ENCODE results near the gene MYO9A.

The MYO9A gene

DNA sequence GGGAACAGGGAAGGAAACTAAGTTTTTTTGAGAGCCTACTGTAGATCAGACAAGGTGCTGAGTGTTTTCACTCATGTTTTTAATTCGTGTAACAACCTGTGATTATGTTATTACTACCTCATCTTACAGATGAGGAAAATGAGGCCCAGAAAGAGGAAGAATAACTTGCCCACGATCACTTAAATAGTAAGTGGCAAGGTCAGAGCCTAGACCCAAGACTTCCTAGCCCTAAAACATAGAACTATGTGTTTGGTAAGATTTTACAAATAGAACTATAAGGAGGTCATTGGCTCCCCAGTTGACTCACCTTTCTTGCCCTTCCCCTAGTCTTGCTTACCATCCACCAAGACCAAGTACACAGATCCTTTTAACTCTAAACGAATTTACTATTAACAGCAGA, 14.0 kb upstream of the MYO9A start:
- ATAC-seq (ENCODE audit: insufficient read depth, low read depth) (no peak), DNase-seq (no peak)
- no peaks in the 10 kb centered on the region for H3K36me3 ChIP-seq (ENCODE audit: insufficient read depth, low read length)
- H3K27me3 ChIP-seq (ENCODE audit: insufficient read depth, low read length, poor library complexity): no peaks in the 10 kb centered on the region
- no peaks in the 10 kb centered on the region for H3K9me3 ChIP-seq (ENCODE audit: insufficient read depth, low read length, severe bottlenecking)
- no peak overlapping the region for H3K27ac ChIP-seq (ENCODE audit: low read length)
- H2AFZ ChIP-seq (ENCODE audit: low read depth, low read length): no peak overlapping the region
- no peaks in the 10 kb centered on the region for H4K20me1 ChIP-seq (ENCODE audit: insufficient read depth, low read length)
- no peak overlapping the region for H3K9ac ChIP-seq (ENCODE audit: low read depth, low read length)
- H3K79me2 ChIP-seq (ENCODE audit: insufficient read depth, low read length): no peaks in the 10 kb centered on the region
- TF ChIP-seq CTCF (IDR thresholded peaks at IDR 0.05; ENCODE audit: borderline replicate concordance, extremely low read depth, low read length, poor library complexity, severe bottlenecking) (no peak), EZH2 (IDR thresholded peaks at IDR 0.05; ENCODE audit: borderline replicate concordance, low read depth, low read length, severe bottlenecking) (no peak)
- H3K4me2 ChIP-seq (ENCODE audit: insufficient read depth, low read length): no peak overlapping the region
- H3K4me3 ChIP-seq (ENCODE audit: low read depth in 1 of 2, low read length in 2 of 2): no peak overlapping the region
- no peaks in the 10 kb centered on the region for H3K4me1 ChIP-seq (ENCODE audit: insufficient read depth, low read length)

DNA sequence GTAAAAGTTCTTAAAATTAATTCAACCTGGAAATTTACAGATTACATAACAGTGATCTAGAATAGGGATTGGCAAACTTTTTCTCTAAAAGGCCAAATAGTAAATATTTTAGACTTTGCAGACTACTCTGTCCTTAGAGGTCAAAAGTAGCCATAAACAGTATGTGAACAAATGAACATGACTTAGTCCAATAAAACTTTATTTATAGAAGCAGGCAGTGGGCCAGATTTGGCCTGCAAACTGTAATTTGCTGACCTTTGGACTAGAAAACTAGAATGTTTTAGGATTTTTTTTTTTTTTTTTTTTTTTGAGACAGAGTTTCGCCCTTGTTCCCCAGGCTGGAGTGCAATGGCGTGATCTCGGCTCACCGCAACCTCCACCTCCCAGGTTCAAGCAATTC, 12.3 kb upstream of the MYO9A start:
- no peak overlapping the region for H3K4me3 ChIP-seq (ENCODE audit: low read depth in 1 of 2, low read length in 2 of 2)
- TF ChIP-seq EZH2 (IDR thresholded peaks at IDR 0.05; ENCODE audit: borderline replicate concordance, low read depth, low read length, severe bottlenecking): no peak
- TF ChIP-seq CTCF (IDR thresholded peaks at IDR 0.05; ENCODE audit: borderline replicate concordance, extremely low read depth, low read length, poor library complexity, severe bottlenecking): no peak
- H3K4me2 ChIP-seq (ENCODE audit: insufficient read depth, low read length): no peak overlapping the region
- H3K4me1 ChIP-seq (ENCODE audit: insufficient read depth, low read length): no peaks in the 10 kb centered on the region
- H4K20me1 ChIP-seq (ENCODE audit: insufficient read depth, low read length): no peaks in the 10 kb centered on the region
- no peaks in the 10 kb centered on the region for H3K36me3 ChIP-seq (ENCODE audit: insufficient read depth, low read length)
- no peak overlapping the region for H2AFZ ChIP-seq (ENCODE audit: low read depth, low read length)
- no peak for ATAC-seq (ENCODE audit: insufficient read depth, low read depth)
- H3K9me3 ChIP-seq (ENCODE audit: insufficient read depth, low read length, severe bottlenecking): no peaks in the 10 kb centered on the region
- no peak for DNase-seq
- no peak overlapping the region for H3K9ac ChIP-seq (ENCODE audit: low read depth, low read length)
- H3K27ac ChIP-seq (ENCODE audit: low read length): no peak overlapping the region
- no peaks in the 10 kb centered on the region for H3K79me2 ChIP-seq (ENCODE audit: insufficient read depth, low read length)
- H3K27me3 ChIP-seq (ENCODE audit: insufficient read depth, low read length, poor library complexity): no peaks in the 10 kb centered on the region

- Histone ChIP-seq H3K79me2 (ENCODE audit: insufficient read depth, low read length) (no peaks in the 10 kb centered on the region), H3K9ac (ENCODE audit: low read depth, low read length) (no peak overlapping the region), H3K27ac (ENCODE audit: low read length) (no peak overlapping the region), H4K20me1 (ENCODE audit: insufficient read depth, low read length) (no peaks in the 10 kb centered on the region), H3K4me2 (ENCODE audit: insufficient read depth, low read length) (no peak overlapping the region), H3K36me3 (ENCODE audit: insufficient read depth, low read length) (no peaks in the 10 kb centered on the region), H3K27me3 (ENCODE audit: insufficient read depth, low read length, poor library complexity) (no peaks in the 10 kb centered on the region), H3K4me3 (ENCODE audit: low read depth in 1 of 2, low read length in 2 of 2) (no peak overlapping the region), H3K4me1 (ENCODE audit: insufficient read depth, low read length) (no peaks in the 10 kb centered on the region), H2AFZ (ENCODE audit: low read depth, low read length) (no peak overlapping the region), H3K9me3 (ENCODE audit: insufficient read depth, low read length, severe bottlenecking) (no peaks in the 10 kb centered on the region)
- DNase-seq (no peak), ATAC-seq (ENCODE audit: insufficient read depth, low read depth) (no peak)
- TF ChIP-seq EZH2 (IDR thresholded peaks at IDR 0.05; ENCODE audit: borderline replicate concordance, low read depth, low read length, severe bottlenecking): no peak
- TF ChIP-seq CTCF (IDR thresholded peaks at IDR 0.05; ENCODE audit: borderline replicate concordance, extremely low read depth, low read length, poor library complexity, severe bottlenecking): no peak
Observed at GRCh38 chr15:72128359-72128758, 10.4 kb upstream of the MYO9A start.

DNA sequence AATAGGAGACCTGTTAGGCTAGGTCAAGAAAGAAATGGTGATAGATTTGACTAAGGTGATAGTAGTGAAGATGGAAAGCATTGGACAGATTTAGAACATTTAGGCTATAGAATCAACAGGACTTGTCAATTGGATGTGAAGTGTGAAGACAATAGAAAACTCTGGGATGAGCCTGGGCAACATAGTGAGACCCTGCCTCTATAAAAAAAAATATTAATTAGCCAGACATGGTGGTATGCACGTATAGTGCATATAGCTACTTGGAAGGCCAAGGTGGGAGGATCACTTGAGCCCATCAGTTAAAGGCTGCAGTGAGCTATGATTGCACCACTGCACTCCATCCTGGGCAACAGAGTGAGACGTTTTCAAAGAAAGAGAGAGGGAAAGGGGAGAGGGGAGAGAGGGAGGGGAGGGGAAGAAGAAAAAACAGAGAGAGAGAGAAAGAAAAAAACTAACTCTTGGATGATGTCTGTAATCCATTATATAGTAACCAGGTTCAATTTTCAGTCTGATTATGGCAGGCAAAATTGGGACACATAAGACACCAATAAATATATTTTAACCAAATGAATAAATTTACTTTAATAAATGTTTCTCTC, 9.9 kb upstream of the MYO9A start:
- Histone ChIP-seq H3K27me3 (ENCODE audit: insufficient read depth, low read length, poor library complexity) (no peaks in the 10 kb centered on the region), H3K4me3 (ENCODE audit: low read depth in 1 of 2, low read length in 2 of 2) (no peak overlapping the region), H3K9me3 (ENCODE audit: insufficient read depth, low read length, severe bottlenecking) (no peaks in the 10 kb centered on the region), H3K27ac (ENCODE audit: low read length) (no peak overlapping the region), H2AFZ (ENCODE audit: low read depth, low read length) (no peak overlapping the region), H4K20me1 (ENCODE audit: insufficient read depth, low read length) (no peaks in the 10 kb centered on the region), H3K79me2 (ENCODE audit: insufficient read depth, low read length) (no peaks in the 10 kb centered on the region), H3K4me1 (ENCODE audit: insufficient read depth, low read length) (no peaks in the 10 kb centered on the region), H3K9ac (ENCODE audit: low read depth, low read length) (no peak overlapping the region), H3K4me2 (ENCODE audit: insufficient read depth, low read length) (no peak overlapping the region), H3K36me3 (ENCODE audit: insufficient read depth, low read length) (no peaks in the 10 kb centered on the region)
- TF ChIP-seq EZH2 (IDR thresholded peaks at IDR 0.05; ENCODE audit: borderline replicate concordance, low read depth, low read length, severe bottlenecking): no peak
- no peak for TF ChIP-seq CTCF (IDR thresholded peaks at IDR 0.05; ENCODE audit: borderline replicate concordance, extremely low read depth, low read length, poor library complexity, severe bottlenecking)
- ATAC-seq (ENCODE audit: insufficient read depth, low read depth): no peak
- no peak for DNase-seq
